GM12878 (cell line): ENCODE measurements around the gene SLAMF1. TPM values are rescaled to one million over a fixed set of nuclear protein-coding genes. Genes with fewer than 3 reads are reported as not detected.
A peak's percentile ranks its signal among the peaks of the same experiment; 100 is the strongest.

Experiments
- ATAC-seq: fragments of 200-7000 bp; cut with Tn5 transposase; 3 replicates; pipeline ENCODE4 v1.9.1; 2020; ENCODE audit warnings: mild to moderate bottlenecking, moderate library complexity
- BruUV-seq: library from RNA; stranded (reverse); fragments of 400-500 nt; replicated peaks from 2 replicates; lab custom pipeline; 2021; lab: Mats Ljungman, UMichigan
- CTCF ChIA-PET: fragments of 300-600 bp; sonication (Branson Sonifier 250); formaldehyde crosslinking; extraction: SDS; loops from one replicate; lab custom pipeline; 2021; ENCODE audit warnings: inconsistent platforms; lab: Yijun Ruan, JAX
- POLR2A ChIA-PET: fragments of 350-600 bp; formaldehyde crosslinking; extraction: SDS; loops from one replicate; lab custom pipeline; 2021; ENCODE audit warnings: inconsistent platforms; lab: Charles Lee
- RAD21 ChIA-PET: fragments of 300-600 bp; sonication (Branson Sonifier 250); formaldehyde crosslinking; loops from one replicate; lab custom pipeline; 2023; ENCODE audit warnings: antibody characterized with exemption; ENCODE audit not compliant: unreplicated experiment; lab: Charles Lee
- SMC1A ChIA-PET: fragments of 300-600 bp; sonication (Branson Sonifier 250); formaldehyde crosslinking; loops from one replicate; lab custom pipeline; 2023; ENCODE audit not compliant: unreplicated experiment, uncharacterized antibody; lab: Charles Lee
- DNase-seq: peaks from one replicate; pipeline ENCODE4 v3.0.0-alpha.2; 2011; ENCODE audit warnings: low read depth, low spot score
- FAIRE-seq: peaks from 3 replicates; lab custom pipeline; 2011; peaks lifted over from hg19 to GRCh38; lab: Jason Lieb, UNC
- H2AFZ ChIP-seq: 2 replicates; pipeline ENCODE4 v1.6.0; 2011; ENCODE audit warnings: low read depth, low read length, control low read depth; ENCODE audit not compliant: control insufficient read depth
- H3K27ac ChIP-seq: 2 replicates; pipeline ENCODE4 v1.5.1; 2011; ENCODE audit warnings: control low read depth; ENCODE audit not compliant: control insufficient read depth, insufficient read depth
- H3K27me3 ChIP-seq, 2 experiments: replicated peaks in 1 of 2; 2 replicates each; pipeline versions ENCODE4 v1.6.0 to v1.6.1; 2011; ENCODE audit warnings: low read length in 1 of 2; ENCODE audit not compliant: control insufficient read depth in 2 of 2, insufficient read depth in 2 of 2
- H3K36me3 ChIP-seq, 2 experiments: 2 replicates each; pipeline ENCODE4 v1.5.1; 2011; ENCODE audit warnings: low read length in 1 of 2; ENCODE audit not compliant: control insufficient read depth in 2 of 2, insufficient read depth in 2 of 2
- H3K4me1 ChIP-seq: 2 replicates; pipeline ENCODE4 v1.6.1; 2011; ENCODE audit warnings: mild to moderate bottlenecking, low read length, moderate library complexity, mixed read lengths; ENCODE audit not compliant: control insufficient read depth, insufficient read depth
- H3K4me2 ChIP-seq: 2 replicates; pipeline ENCODE4 v1.6.0; 2011; ENCODE audit warnings: control low read depth; ENCODE audit not compliant: control insufficient read depth, insufficient read depth
- H3K4me3 ChIP-seq: fragments of 200-600 bp; sonication (generic); 2 replicates; pipeline ENCODE4 v1.5.1; 2016
- H3K79me2 ChIP-seq: 2 replicates; pipeline ENCODE4 v1.6.0; 2011; ENCODE audit warnings: low read length; ENCODE audit not compliant: control insufficient read depth, insufficient read depth
- H3K9ac ChIP-seq: 2 replicates; pipeline ENCODE4 v1.8.0; 2011; ENCODE audit warnings: low read length, control low read depth, mixed read lengths; ENCODE audit not compliant: control insufficient read depth, insufficient read depth
- H3K9me3 ChIP-seq: replicated peaks from 3 replicates; pipeline ENCODE4 v1.5.1; 2011; ENCODE audit warnings: mild to moderate bottlenecking, low read length; ENCODE audit not compliant: control insufficient read depth, insufficient read depth
- H4K20me1 ChIP-seq: 2 replicates; pipeline ENCODE4 v1.6.0; 2011; ENCODE audit not compliant: control insufficient read depth, insufficient read depth
- CHD1 ChIP-seq: IDR thresholded peaks from 2 replicates; pipeline ENCODE4 v1.6.1; 2012; ENCODE audit warnings: low read depth, low read length, improper control_type of control experiment
- LARP7 ChIP-seq: fragments of 450-650 bp; IDR thresholded peaks from 2 replicates; pipeline ENCODE4 v1.6.1; 2017; ENCODE audit warnings: mild to moderate bottlenecking
- NFYA ChIP-seq: IDR thresholded peaks from 2 replicates; pipeline ENCODE4 v1.6.1; 2011; ENCODE audit warnings: low read depth, mild to moderate bottlenecking, low read length, improper control_type of control experiment, borderline replicate concordance
- PRDM15 ChIP-seq: fragments of 450-650 bp; formaldehyde crosslinking; IDR thresholded peaks from 2 replicates; pipeline ENCODE4 v1.4.0; 2020; ENCODE audit warnings: mild to moderate bottlenecking, moderate library complexity
- RBBP5 ChIP-seq: fragments of 200-600 bp; sonication (generic); conservative IDR thresholded peaks from 2 replicates; pipeline ENCODE4 v1.6.1; 2016
- RELB ChIP-seq: fragments of 450-650 bp; IDR thresholded peaks from 2 replicates; pipeline ENCODE4 v1.6.1; 2017; ENCODE audit warnings: low read depth, mild to moderate bottlenecking, moderate library complexity
- SMARCA5 ChIP-seq: fragments of 450-650 bp; IDR thresholded peaks from 2 replicates; pipeline ENCODE4 v1.6.1; 2017; ENCODE audit warnings: mild to moderate bottlenecking
- TCF12 ChIP-seq: IDR thresholded peaks from 2 replicates; pipeline ENCODE4 v1.6.1; 2011; ENCODE audit warnings: low read depth, mild to moderate bottlenecking, low read length
- WGBS: methylation state at CpG from one replicate; pipeline ENCODE4 v1.1.6; 2016; ENCODE audit warnings: low lambda C conversion rate; ENCODE audit not compliant: insufficient replicate concordance, insufficient coverage; ENCODE audit errors: missing lambda C conversion rate; 5-methylcytosine and 5-hydroxymethylcytosine counted together
- in situ Hi-C: fragments of 300-500 bp; cut with MboI; formaldehyde crosslinking; loops from 9 replicates; pipeline ENCODE4 v1.14.3; 2018; ENCODE audit warnings: mixed read lengths
- intact Hi-C: fragments of 100-400 bp; cut with micrococcal nuclease; formaldehyde crosslinking; loops from one replicate; pipeline ENCODE4 v1.14.2; 2022; ENCODE audit not compliant: unreplicated experiment
- polyA plus RNA-seq, 11 experiments: library from polyadenylated mRNA; depleted of rRNA in 4 of 11; unstranded in 6 of 11; stranded (reverse) in 5 of 11; fragments of >200 nt; fragmentation: Nextera tagmentation in 4 of 11; fragmentation: Illumina TruSeq in 1 of 11; extraction: Ambion mirVana in 4 of 11; extraction: Trizol in 1 of 11; gene quantifications; 1 replicate in 1 of 11; 2 replicates in 10 of 11; pipeline versions ENCODE4 v1.2.1 to v1.2.3, GENCODE V29; 2011 to 2016; ENCODE audit warnings: inconsistent platforms in 2 of 11, missing spikeins in 2 of 11, low read depth in 1 of 11
- total RNA-seq, 4 experiments: library from RNA; depleted of rRNA in 3 of 4; stranded (reverse); fragments of >200 nt in 3 of 4; fragmentation: Illumina TruSeq in 1 of 4; extraction: Trizol in 1 of 4; gene quantifications; 2 replicates each; pipeline versions ENCODE4 v1.2.1 to v1.2.3, GENCODE V29; 2013 to 2021
- TF ChIP-seq, protein P1 (sequence below): fragments of 450-650 bp; IDR thresholded peaks from 2 replicates; pipeline ENCODE4 v1.6.1; 2017; ENCODE audit warnings: mild to moderate bottlenecking, moderate library complexity
- TF ChIP-seq, protein P2 (sequence below): IDR thresholded peaks from 2 replicates; pipeline ENCODE4 v1.6.1; 2012; ENCODE audit warnings: mild to moderate bottlenecking, low read depth, low read length

SLAMF1 gene
- total and polyA plus RNA-seq, 10 of the 15 experiments (the other 5 are each of a cell fraction or from before 2014, with no cell fraction given), result 87.3 to 260 (median 131) TPM

GRCh38 chr1:160658162-160658813, 11.4 kb upstream of the SLAMF1 start:
- Histone ChIP-seq H3K27me3 (no peaks in the 10 kb centered on the region), H3K9ac (no peak overlapping the region), H2AFZ (no peak overlapping the region), H3K4me1 (peaks cover 55% of the 10 kb centered on the region), H3K4me2 (peak overlapping the region; percentile 18; the same call in 1 of the 2 replicates), H3K9me3 (no peaks in the 10 kb centered on the region; the same call in 1 of the 3 replicates), H3K27ac (peak overlapping the region; percentile 76), H3K36me3 (no peaks in the 10 kb centered on the region), H3K4me3 (no peak overlapping the region), H4K20me1 (no peaks in the 10 kb centered on the region), H3K79me2 (peaks cover 19% of the 10 kb centered on the region)
- DNase-seq (no peak), FAIRE-seq (no peak), ATAC-seq (no peak)
- ChIA-PET RAD21 (no interaction called here), CTCF (interaction anchor here (0.9 to 1.4 kb wide), 3 partner anchors 10 to 34 kb away, joined by 3 read pairs; no protein-coding TSS in a partner anchor), POLR2A (interaction anchor here (1.6 to 2.1 kb wide), 2 partner anchors 14 to 18 kb away, joined by 4 to 5 read pairs; no protein-coding TSS in a partner anchor), SMC1A (interaction anchor here (0.7 to 4.5 kb wide), 4 partner anchors 8 to 16 kb away, joined by 3 to 36 read pairs (median 14); no protein-coding TSS in a partner anchor)
- in situ Hi-C loops, result no loop called here
- 93% methylated on average over 8 of the region's 8 CpGs for WGBS
- intact Hi-C loops, result no loop called here
- no TSS peak for BruUV-seq
- TF ChIP-seq TCF12 (no peak), RBBP5 (no peak), CHD1 (no peak), RELB (no peak), NFYA (no peak), PRDM15 (CRISPR knock-in tag) (no peak), LARP7 (no peak), SMARCA5 (no peak)
- TF ChIP-seq, protein P1, sequence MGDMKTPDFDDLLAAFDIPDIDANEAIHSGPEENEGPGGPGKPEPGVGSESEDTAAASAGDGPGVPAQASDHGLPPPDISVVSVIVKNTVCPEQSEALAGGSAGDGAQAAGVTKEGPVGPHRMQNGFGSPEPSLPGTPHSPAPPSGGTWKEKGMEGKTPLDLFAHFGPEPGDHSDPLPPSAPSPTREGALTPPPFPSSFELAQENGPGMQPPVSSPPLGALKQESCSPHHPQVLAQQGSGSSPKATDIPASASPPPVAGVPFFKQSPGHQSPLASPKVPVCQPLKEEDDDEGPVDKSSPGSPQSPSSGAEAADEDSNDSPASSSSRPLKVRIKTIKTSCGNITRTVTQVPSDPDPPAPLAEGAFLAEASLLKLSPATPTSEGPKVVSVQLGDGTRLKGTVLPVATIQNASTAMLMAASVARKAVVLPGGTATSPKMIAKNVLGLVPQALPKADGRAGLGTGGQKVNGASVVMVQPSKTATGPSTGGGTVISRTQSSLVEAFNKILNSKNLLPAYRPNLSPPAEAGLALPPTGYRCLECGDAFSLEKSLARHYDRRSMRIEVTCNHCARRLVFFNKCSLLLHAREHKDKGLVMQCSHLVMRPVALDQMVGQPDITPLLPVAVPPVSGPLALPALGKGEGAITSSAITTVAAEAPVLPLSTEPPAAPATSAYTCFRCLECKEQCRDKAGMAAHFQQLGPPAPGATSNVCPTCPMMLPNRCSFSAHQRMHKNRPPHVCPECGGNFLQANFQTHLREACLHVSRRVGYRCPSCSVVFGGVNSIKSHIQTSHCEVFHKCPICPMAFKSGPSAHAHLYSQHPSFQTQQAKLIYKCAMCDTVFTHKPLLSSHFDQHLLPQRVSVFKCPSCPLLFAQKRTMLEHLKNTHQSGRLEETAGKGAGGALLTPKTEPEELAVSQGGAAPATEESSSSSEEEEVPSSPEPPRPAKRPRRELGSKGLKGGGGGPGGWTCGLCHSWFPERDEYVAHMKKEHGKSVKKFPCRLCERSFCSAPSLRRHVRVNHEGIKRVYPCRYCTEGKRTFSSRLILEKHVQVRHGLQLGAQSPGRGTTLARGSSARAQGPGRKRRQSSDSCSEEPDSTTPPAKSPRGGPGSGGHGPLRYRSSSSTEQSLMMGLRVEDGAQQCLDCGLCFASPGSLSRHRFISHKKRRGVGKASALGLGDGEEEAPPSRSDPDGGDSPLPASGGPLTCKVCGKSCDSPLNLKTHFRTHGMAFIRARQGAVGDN, result no peak
- TF ChIP-seq, protein P2, sequence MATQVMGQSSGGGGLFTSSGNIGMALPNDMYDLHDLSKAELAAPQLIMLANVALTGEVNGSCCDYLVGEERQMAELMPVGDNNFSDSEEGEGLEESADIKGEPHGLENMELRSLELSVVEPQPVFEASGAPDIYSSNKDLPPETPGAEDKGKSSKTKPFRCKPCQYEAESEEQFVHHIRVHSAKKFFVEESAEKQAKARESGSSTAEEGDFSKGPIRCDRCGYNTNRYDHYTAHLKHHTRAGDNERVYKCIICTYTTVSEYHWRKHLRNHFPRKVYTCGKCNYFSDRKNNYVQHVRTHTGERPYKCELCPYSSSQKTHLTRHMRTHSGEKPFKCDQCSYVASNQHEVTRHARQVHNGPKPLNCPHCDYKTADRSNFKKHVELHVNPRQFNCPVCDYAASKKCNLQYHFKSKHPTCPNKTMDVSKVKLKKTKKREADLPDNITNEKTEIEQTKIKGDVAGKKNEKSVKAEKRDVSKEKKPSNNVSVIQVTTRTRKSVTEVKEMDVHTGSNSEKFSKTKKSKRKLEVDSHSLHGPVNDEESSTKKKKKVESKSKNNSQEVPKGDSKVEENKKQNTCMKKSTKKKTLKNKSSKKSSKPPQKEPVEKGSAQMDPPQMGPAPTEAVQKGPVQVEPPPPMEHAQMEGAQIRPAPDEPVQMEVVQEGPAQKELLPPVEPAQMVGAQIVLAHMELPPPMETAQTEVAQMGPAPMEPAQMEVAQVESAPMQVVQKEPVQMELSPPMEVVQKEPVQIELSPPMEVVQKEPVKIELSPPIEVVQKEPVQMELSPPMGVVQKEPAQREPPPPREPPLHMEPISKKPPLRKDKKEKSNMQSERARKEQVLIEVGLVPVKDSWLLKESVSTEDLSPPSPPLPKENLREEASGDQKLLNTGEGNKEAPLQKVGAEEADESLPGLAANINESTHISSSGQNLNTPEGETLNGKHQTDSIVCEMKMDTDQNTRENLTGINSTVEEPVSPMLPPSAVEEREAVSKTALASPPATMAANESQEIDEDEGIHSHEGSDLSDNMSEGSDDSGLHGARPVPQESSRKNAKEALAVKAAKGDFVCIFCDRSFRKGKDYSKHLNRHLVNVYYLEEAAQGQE, result no peak
